GM19351 (cell line): ENCODE data around the gene SSX4B.
"Not testable (repeated sequence)": the region's sequence is repeated elsewhere in the genome, so short reads cannot be mapped to it uniquely, and the experiment has no call there.

ENCODE experiments used
- ATAC-seq: cut with Tn5 transposase; IDR thresholded peaks from one replicate; pipeline ENCODE4 v1.9.1; 2021; ENCODE audit warnings: mild to moderate bottlenecking, moderate library complexity; ENCODE audit not compliant: unreplicated experiment

Gene SSX4B, protein sequence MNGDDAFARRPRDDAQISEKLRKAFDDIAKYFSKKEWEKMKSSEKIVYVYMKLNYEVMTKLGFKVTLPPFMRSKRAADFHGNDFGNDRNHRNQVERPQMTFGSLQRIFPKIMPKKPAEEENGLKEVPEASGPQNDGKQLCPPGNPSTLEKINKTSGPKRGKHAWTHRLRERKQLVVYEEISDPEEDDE

DNA sequence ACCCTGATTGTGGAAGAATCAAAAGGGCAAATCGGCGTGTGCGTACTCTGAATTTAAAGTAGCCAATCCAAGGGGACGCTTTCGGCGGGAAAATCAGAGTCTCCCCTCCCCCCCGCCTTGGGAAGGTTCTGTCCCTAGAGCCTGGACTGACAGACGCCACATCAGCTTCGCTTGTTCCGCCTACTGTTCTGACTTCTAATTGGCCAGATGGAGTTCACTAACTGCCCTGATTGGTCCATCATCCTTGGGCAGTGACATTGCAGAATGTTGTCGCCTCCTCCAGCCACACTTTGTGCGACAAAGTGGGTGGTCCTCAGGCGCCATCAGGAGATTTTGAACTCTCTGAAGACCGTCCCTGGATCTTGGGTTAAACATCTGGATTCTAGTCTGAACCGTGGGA, at the start of gene SSX4B:
TSS of gene SSX4B (minus strand) at position 101 of the 400 bp plus-strand sequence. CDS start 588 bp downstream, outside the sequence.
- ATAC-seq, result not testable (repeated sequence)

DNA sequence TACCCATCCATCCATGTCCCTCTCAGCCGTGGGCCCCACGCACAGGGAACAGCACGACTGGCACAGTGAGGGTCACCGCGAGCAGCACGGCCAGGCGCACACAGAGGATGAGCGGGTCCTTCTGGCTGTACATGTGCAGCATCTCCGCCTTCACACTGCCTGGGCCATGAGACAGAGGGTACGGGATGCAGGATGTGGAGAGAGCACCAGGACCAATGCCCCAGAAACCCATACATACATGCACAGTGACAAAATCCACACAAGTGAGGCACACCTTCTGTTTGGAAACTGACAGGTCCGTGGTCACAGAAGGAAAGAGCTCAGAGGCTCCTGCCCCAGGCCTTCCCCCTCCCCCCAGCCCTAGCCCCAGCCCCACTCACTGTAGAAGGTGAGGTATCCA, 48.8 kb upstream of the SSX4B start:
- ATAC-seq, result no peak

DNA sequence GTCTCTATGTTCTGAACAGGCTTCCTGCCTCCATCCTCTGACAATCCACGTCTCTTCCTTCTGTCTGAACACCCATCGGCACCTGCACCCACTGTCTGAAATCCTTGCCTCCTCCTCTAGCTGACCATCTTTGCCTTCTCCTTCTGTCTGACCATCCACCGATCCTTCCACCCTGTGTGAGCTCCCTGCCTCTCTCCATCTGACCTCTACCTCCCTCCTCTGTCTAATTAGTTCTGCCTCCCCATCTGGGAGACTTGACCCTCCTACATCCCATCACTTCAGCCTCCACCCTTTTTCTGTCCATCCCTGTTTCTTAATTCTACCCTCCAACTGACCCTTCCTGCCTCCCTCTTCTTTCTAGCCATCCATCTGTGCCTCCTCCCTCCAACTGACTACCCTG, 48.3 kb upstream of the SSX4B start:
- ATAC-seq, result no peak

DNA sequence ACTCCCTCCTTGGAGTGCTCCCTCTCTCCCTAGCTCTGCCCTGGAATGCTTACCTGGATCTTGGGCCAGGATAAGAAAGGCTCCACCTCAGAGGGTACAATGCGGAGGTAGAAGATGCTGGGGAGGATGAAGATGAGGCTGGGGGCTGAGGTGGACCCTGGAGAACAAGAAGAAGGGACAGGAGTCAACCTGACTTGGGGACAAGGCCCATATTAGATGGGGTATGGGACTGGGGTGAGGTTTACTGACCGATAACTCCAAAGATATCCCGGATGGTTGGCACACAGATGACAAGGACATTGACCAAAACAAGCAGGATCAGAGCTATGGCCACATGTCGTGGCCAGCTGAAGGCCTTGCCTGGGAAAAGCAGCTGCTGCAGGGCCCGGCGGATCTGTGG, 47.7 kb upstream of the SSX4B start:
- no peak for ATAC-seq

DNA sequence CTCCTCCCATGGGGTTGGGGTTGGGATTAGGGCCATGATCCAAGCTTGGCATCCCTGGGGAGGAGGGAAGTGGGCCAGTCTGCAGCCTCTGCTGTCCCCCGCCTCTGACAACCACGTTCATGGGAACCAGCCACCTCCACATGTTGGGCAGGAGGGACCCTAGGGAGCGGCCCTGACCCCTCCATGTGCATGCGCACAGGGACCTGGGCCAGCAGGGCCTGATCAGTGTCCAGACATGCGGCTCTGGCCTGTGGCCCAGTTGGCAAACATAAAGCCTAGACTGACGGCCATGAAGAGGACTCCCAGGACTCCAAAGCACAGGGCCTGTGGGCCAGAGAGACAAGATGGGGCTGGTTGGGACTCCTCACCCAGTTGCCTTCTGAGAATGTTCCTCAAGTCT, 47.0 kb upstream of the SSX4B start:
- ATAC-seq, result no peak

DNA sequence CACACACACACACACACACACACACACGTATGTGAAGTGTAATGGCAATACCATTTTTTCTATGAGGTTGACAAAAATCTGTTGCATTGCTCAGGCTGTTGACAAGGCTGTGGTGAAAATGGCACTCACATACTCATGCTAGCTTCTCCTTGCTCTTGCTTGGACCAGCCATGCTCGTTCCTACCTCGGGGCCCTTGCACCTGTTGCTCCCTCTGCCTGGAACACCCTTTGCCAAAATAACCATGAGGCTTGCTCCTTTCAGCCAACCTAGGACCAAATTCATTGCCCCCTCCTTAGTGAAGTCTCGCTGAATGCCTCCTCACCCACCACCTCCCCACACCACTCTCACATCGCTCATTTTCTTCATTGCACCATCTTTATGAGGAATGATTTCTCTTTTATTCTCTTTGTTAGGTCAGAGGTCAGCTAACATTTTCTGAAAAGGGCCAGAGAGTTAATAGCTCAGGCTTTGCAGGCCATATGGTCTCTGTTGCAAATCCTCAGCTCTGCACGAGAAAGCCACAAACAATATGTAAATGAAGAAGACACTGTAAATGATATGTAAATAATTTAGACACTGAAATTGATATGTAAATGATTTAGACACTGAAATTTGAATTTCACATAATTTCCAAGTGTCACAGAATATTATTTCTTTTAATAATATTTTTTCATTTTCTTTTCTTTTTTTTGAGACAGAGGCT, 45.0 kb upstream of the SSX4B start:
- ATAC-seq, result no peak

DNA sequence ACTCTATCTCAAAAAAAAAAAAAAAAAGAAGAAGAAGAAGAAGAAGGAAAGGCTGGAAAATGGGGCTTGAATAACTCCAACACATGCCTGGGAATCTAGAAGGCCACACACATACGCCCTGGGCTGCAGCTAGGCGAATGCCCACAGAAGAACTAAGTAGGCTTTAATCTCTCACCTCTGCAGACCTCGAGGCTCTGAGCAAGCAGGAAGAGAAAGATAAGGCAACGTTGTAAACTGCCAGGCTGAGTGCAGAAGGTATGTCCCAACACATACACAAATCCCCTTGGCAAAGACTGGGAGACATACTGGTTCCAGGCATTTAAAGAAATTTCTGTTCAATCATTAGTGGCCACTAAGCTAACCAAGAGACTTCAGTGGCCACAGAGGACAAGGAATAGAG, 39.9 kb upstream of the SSX4B start:
- ATAC-seq, result no peak

DNA sequence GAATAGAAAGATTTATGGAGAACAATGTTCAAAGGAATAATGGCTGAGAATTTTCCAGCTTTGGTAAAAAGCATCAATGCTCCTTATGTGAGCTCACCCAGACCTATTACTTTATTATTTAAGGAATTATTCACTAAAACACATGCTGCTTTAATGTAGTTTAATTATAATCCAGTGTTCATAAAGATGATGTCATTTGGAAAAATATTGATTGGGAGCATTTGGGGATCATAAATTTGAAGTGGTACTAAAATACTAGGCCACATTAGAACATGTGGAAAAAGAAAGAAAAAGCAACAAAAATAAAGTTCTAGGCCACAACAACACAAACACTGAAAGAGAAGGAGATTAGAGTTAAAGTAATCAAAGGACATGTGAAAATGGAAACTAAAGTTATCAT, 38.3 kb upstream of the SSX4B start:
- ATAC-seq, result no peak

DNA sequence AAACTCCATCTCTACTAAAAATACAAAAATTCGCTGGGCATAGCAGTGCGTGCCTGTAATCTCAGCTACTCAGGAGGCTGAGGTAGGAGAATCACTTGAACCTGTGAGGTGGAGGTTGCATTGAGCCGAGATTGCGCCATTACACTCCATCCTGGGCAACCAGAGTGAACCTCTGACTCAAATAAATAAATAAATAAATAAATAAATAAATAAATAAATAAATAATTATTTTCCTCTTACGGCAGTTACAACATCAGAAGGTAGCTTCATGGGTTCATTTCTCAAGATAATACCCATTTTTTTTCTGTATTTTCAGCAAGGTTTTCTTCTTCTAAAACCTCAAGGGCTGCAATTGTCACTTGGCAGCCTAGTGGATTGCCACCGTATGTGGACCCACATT, 35.4 kb upstream of the SSX4B start:
- ATAC-seq, result not testable (repeated sequence)

DNA sequence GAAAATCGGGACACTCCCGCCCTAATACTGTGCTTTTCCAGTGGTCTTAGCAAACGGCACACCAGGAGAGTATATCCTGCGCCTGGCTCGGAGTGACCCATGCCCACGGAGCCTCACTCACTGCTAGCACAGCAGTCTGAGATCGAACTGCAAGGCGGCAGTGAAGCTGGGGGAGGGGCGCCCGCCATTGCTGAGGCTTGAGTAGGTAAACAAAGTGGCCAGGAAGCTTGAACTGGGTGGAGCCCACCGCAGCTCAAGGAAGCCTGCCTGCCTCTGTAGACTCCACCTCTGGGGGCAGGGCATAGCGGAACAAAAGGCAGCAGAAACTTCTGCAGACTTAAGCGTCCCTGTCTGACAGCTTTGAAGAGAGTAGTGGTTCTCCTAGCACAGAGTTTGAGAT, 22.0 kb upstream of the SSX4B start:
- ATAC-seq, result not testable (repeated sequence)

DNA sequence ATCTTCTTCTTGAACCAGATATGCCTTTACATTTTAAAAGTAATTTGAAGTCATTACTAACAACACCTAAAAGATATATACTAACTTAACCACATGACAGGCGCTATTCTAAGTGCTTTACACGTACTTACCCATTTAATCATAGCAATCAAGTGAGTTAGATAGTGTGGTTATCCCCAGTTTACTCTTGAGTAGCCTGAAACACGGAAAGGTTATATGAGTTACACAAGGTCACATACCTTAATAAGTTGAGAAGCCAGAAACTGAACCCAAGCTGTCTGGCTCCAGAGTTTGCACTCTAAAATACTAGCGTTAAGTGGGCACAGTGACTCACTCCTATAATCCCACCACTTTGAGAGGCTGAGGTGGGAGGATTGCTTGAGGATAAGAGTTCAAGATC, 18.4 kb upstream of the SSX4B start:
- ATAC-seq, result not testable (repeated sequence)

DNA sequence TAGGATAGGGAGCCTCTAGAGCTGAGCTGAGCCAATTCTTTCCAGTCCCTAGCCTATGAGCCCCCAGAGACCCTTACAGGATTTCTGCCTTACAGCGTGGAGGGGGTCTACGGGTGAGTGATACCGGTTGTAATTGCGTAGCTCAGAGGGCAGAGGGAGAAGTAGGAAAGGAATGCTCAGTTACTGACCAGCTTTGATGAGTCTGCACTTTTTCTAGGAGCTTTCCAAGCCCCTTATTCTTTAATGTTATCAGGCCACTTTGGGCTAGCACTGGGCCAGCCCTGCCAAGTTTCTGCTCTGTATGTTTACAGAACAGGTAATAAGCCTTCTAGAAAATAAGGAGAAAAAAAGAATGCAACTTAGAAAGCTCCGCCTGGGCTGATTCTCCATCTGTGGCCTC, 17.8 kb upstream of the SSX4B start:
- ATAC-seq, result not testable (repeated sequence)

DNA sequence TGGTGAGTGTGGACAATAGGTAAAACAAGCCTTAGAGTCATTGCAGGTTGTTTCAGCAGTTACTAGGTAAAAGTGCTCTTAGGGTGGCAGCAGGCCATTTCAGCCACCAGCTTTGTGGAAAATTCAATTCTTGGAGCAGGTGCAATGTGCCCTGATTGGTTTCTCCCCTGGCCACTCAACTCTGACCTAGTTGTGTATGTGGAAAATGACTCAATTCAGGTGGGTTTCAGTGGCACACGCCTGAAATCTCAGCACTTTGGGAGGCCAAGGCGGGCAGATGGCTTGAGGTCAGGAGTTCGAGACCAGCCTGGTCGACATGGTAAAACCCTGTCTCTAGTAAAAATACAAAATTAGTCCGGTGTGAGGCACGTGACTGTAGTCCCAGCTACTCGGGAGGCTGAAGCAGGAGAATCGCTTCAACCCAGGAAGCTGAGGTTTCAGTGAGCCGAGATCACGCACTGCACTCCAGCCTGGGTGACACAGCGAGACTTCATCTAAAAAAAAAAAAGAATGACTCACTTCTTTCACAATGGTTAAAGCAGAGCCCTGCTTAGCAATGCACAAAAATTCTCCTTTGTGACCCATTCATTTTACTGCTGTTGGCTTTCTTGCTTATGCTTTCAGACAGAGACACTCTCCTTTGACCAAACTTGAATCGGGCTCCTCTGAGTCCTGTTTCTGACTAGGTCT, 15.4 kb upstream of the SSX4B start:
- ATAC-seq, result not testable (repeated sequence)

DNA sequence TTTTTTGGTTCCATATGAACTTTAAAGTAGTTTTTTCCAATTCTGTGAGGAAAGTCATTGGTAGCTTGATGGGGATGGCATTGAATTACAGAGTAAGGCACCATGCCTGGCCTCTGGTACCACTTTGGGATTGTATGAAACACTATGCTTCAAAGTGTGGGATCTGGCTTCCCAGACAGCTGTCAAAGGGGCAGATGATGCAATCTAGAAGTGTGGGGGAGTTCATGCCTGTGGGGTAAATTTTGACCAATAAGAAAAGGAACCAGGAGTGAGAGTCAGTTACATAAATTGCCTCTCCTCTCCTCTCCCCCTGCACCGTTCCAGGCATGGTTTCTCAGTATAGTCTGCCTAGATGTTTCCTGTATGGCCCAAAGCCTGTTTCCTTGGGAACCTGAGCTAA, 13.9 kb downstream of the SSX4B start:
- not testable (repeated sequence) for ATAC-seq

DNA sequence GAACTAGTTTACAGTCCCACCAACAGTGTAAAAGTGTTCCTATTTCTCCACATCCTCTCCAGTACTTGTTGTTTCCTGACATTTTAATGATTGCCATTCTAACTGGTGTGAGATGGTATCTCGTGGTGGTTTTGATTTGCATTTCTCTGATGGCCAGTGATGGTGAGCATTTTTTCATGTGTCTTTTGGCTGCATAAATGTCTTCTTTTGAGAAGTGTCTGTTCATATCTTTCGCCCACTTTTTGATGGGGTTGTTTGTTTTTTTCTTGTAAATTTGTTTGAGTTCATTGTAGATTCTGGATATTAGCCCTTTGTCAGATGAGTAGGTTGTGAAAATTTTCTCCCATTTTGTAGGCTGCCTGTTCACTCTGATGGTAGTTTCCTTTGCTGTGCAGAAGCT, 14.8 kb downstream of the SSX4B start:
- ATAC-seq, result not testable (repeated sequence)

DNA sequence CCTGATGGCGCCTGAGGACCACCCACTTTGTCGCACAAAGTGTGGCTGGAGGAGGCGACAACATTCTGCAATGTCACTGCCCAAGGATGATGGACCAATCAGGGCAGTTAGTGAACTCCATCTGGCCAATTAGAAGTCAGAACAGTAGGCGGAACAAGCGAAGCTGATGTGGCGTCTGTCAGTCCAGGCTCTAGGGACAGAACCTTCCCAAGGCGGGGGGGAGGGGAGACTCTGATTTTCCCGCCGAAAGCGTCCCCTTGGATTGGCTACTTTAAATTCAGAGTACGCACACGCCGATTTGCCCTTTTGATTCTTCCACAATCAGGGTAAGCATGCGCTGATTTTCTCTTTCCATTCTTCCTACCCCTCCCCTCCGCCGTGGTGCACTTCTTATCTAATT, 28.5 kb downstream of the SSX4B start, which contains the start of gene SSX4:
TSS of gene SSX4 (plus strand) at position 301 of the 400 bp plus-strand sequence. CDS start 515 bp downstream, outside the sequence.
- not testable (repeated sequence) for ATAC-seq

DNA sequence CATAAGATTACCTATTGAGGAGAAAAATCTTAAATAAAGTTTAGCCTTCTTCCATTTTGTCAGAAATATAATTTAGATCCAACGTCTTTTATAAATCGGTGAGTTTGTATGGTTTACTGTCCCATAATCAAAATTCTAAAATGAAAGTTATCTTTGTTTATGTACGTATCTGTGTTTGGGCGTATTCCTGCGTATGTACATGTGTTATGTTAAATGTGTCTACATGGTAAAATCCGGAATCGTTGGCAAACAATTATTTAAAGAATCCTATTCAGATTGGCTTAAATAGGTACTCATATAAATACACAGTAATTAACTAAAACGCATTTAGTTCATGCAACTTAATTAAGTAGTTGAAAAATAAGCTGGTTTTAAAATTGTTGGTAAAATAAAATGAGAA, 41.4 kb downstream of the SSX4B start:
- not testable (repeated sequence) for ATAC-seq

DNA sequence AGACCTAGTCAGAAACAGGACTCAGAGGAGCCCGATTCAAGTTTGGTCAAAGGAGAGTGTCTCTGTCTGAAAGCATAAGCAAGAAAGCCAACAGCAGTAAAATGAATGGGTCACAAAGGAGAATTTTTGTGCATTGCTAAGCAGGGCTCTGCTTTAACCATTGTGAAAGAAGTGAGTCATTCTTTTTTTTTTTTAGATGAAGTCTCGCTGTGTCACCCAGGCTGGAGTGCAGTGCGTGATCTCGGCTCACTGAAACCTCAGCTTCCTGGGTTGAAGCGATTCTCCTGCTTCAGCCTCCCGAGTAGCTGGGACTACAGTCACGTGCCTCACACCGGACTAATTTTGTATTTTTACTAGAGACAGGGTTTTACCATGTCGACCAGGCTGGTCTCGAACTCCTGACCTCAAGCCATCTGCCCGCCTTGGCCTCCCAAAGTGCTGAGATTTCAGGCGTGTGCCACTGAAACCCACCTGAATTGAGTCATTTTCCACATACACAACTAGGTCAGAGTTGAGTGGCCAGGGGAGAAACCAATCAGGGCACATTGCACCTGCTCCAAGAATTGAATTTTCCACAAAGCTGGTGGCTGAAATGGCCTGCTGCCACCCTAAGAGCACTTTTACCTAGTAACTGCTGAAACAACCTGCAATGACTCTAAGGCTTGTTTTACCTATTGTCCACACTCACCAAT, 43.9 kb downstream of the SSX4B start:
- not testable (repeated sequence) for ATAC-seq

DNA sequence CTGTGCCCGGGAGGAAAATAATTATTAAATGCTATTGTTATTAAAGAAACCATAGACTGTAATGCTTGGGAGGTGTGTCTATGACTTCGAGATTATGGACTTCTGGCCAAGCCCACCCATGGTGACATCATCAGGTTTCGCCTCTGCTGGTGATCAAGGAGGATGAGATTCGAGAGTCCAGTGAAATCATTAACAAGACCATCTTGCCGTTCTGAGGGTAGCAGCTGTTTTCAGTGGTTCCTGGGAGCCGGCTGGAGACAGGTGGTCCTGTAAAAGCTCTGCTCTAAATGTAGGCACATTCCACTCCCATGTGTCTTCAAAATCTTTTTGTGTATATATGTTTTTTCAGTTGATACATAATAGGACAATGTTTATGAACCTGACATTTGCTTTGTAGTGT, 52.5 kb downstream of the SSX4B start:
- not testable (repeated sequence) for ATAC-seq

DNA sequence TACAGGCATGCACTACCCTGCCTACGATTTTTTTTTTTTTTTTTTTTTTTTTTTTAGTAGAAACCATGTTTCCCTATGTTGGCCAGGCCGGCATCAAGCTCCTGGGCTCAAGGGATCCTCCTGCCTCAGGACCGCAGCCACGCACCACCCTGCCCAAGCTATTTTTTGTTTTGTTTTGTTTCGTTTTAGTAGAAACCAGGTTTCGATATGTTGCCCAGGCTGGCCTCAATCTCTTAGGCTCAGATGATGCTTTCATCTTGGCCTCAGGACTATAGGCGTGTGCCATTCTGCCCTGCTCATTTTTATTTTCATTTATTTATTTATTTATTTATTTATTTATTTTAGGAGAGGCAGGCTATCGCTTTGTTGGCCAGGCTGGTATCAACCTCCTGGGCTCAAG, 54.1 kb downstream of the SSX4B start:
- ATAC-seq, result no peak
